ENCODE measurements around the gene ARL6IP4.

ARL6IP4 gene

DNA sequence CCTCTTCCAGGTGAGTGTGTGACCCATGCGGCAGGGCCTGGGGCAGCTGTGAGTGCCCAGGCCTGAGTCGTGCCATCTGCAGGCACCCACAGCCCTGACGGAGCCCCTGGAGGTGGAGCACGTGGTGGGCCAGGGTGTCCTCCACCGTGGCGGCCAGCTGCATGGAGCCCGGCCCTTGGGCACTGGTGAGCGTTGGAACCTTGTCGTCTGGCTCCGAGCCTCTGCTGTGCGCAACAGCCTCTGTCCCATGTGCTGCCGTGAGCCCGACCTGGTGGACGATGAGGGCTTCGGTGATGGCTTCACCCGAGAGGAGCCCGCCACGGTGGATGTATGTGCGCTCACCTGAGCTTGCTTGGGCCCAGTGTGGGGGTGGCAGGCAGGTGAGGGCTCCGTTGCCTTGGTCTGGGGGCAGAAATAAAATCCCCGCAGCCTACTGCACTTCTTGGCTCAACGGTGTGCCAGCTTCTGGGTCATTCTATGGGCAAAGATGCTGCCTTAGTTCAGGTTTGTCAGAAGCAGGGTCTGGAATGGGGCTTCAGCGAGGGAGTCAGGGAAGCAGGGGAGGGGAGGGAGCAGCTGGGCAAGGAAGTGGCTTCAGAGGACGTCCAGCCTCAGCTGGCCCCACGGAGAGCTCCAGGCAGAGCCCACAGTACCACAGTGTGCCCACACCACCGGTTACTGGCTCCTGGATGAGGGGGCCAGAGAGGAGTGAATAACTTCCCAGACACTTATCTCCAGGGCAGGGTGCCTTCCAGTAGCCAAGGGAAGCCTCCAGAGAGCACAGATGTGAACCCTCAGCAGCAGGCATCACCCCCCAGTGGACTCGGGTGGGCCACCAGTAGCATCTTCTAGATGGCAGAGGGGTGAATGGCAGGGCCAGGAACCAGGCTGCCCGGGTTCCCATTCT lies 1.2 kb upstream of the ARL6IP4 start:
- POLR2A ChIA-PET, result no interaction called here
- peak overlapping the region; percentile 48 to 94 (median 84) for H3K4me3 ChIP-seq (ENCODE audit: control insufficient read depth in 1 of 7, extremely low read depth in 1 of 7, insufficient read depth in 4 of 7, low read depth in 2 of 7, low read length in 6 of 7)
- WGBS (ENCODE audit: insufficient coverage), result 89% methylated on average over 19 of the region's 28 CpGs
- peaks cover 0 to 56% (median 25%) of the 10 kb centered on the region in 4 experiments for H3K36me3 ChIP-seq (ENCODE audit: control insufficient read depth in 4 of 4, insufficient read depth in 4 of 4, low read length in 3 of 4)
- no peak for DNase-seq
- CTCF ChIA-PET, result interaction anchor here (0.7 to 2.7 kb wide), 3 partner anchors 9 to 48 kb away, joined by 3 to 8 read pairs (median 3); no protein-coding TSS in a partner anchor
- H3K27ac ChIP-seq (ENCODE audit: insufficient read depth in 1 of 2, low read depth in 1 of 2, low read length in 2 of 2, poor library complexity in 1 of 2, severe bottlenecking in 2 of 2), result peak overlapping the region in 1 of 2 experiments; percentile 81
- no peaks in the 10 kb centered on the region for H3K27me3 ChIP-seq (replicated peaks in 2 of 5; ENCODE audit: control insufficient read depth in 4 of 5, insufficient read depth in 5 of 5, low read length in 4 of 5)
- no peaks in the 10 kb centered on the region for H3K9me3 ChIP-seq (ENCODE audit: control extremely low read depth in 1 of 5, control insufficient read depth in 4 of 5, insufficient read depth in 2 of 5, low read depth in 1 of 5, low read length in 4 of 5)
- peaks cover 3 to 79% (median 73%) of the 10 kb centered on the region in 4 experiments for H3K4me1 ChIP-seq (ENCODE audit: control extremely low read depth in 1 of 4, control insufficient read depth in 4 of 4, insufficient read depth in 4 of 4, low read length in 3 of 4)

- Histone ChIP-seq H3K4me1 (ENCODE audit: control extremely low read depth in 1 of 4, control insufficient read depth in 4 of 4, insufficient read depth in 4 of 4, low read length in 3 of 4) (peaks cover 3 to 83% (median 78%) of the 10 kb centered on the region in 4 experiments), H3K9me3 (ENCODE audit: control extremely low read depth in 1 of 5, control insufficient read depth in 4 of 5, insufficient read depth in 2 of 5, low read depth in 1 of 5, low read length in 4 of 5) (no peaks in the 10 kb centered on the region)
These were observed 636 bp upstream of the ARL6IP4 start for GRCh38 chr12:122979908-122980182.

GRCh38 chr12:122981036-122981471 lies 573 bp downstream of the ARL6IP4 start:
- no peaks in the 10 kb centered on the region for H3K9me3 ChIP-seq (ENCODE audit: control extremely low read depth in 1 of 5, control insufficient read depth in 4 of 5, insufficient read depth in 2 of 5, low read depth in 1 of 5, low read length in 4 of 5)
- peak overlapping the region; percentile 29 to 81 for H3K27ac ChIP-seq (ENCODE audit: insufficient read depth in 1 of 2, low read depth in 1 of 2, low read length in 2 of 2, poor library complexity in 1 of 2, severe bottlenecking in 2 of 2)
- DNase-seq, result peak in 1 of 3 donors; percentile 29
- ChIA-PET CTCF (interaction anchor here (1.0 to 2.7 kb wide), 2 partner anchors 11 to 42 kb away, joined by 3 to 8 read pairs; no protein-coding TSS in a partner anchor), POLR2A (no interaction called here)
- peaks cover 0 to 61% (median 29%) of the 10 kb centered on the region in 4 experiments for H3K36me3 ChIP-seq (ENCODE audit: control insufficient read depth in 4 of 4, insufficient read depth in 4 of 4, low read length in 3 of 4)
- H3K4me3 ChIP-seq (ENCODE audit: control insufficient read depth in 1 of 7, extremely low read depth in 1 of 7, insufficient read depth in 4 of 7, low read depth in 2 of 7, low read length in 6 of 7), result peak overlapping the region; percentile 48 to 94 (median 84)
- 0% methylated on average over 40 of the region's 40 CpGs for WGBS (ENCODE audit: insufficient coverage)
- no peaks in the 10 kb centered on the region for H3K27me3 ChIP-seq (replicated peaks in 2 of 5; ENCODE audit: control insufficient read depth in 4 of 5, insufficient read depth in 5 of 5, low read length in 4 of 5)
- H3K4me1 ChIP-seq (ENCODE audit: control extremely low read depth in 1 of 4, control insufficient read depth in 4 of 4, insufficient read depth in 4 of 4, low read length in 3 of 4), result peaks cover 3 to 82% (median 80%) of the 10 kb centered on the region in 4 experiments

More at GRCh38 chr12:122979908-122980182, 636 bp upstream of the ARL6IP4 start:
- Histone ChIP-seq H3K27ac (ENCODE audit: insufficient read depth in 1 of 2, low read depth in 1 of 2, low read length in 2 of 2, poor library complexity in 1 of 2, severe bottlenecking in 2 of 2) (peak overlapping the region in 1 of 2 experiments; percentile 81), H3K27me3 (replicated peaks in 2 of 5; ENCODE audit: control insufficient read depth in 4 of 5, insufficient read depth in 5 of 5, low read length in 4 of 5) (no peaks in the 10 kb centered on the region), H3K36me3 (ENCODE audit: control insufficient read depth in 4 of 4, insufficient read depth in 4 of 4, low read length in 3 of 4) (peaks cover 0 to 56% (median 25%) of the 10 kb centered on the region in 4 experiments), H3K4me3 (ENCODE audit: control insufficient read depth in 1 of 7, extremely low read depth in 1 of 7, insufficient read depth in 4 of 7, low read depth in 2 of 7, low read length in 6 of 7) (peak overlapping the region; percentile 48 to 94 (median 84))
- POLR2A ChIA-PET, result no interaction called here
- CTCF ChIA-PET, result interaction anchor here (2.7 kb wide), 1 partner anchor 9 kb away, joined by 8 read pairs; no protein-coding TSS in a partner anchor
- WGBS (ENCODE audit: insufficient coverage), result 16% methylated on average over 7 of the region's 7 CpGs
- no peak for DNase-seq

DNA sequence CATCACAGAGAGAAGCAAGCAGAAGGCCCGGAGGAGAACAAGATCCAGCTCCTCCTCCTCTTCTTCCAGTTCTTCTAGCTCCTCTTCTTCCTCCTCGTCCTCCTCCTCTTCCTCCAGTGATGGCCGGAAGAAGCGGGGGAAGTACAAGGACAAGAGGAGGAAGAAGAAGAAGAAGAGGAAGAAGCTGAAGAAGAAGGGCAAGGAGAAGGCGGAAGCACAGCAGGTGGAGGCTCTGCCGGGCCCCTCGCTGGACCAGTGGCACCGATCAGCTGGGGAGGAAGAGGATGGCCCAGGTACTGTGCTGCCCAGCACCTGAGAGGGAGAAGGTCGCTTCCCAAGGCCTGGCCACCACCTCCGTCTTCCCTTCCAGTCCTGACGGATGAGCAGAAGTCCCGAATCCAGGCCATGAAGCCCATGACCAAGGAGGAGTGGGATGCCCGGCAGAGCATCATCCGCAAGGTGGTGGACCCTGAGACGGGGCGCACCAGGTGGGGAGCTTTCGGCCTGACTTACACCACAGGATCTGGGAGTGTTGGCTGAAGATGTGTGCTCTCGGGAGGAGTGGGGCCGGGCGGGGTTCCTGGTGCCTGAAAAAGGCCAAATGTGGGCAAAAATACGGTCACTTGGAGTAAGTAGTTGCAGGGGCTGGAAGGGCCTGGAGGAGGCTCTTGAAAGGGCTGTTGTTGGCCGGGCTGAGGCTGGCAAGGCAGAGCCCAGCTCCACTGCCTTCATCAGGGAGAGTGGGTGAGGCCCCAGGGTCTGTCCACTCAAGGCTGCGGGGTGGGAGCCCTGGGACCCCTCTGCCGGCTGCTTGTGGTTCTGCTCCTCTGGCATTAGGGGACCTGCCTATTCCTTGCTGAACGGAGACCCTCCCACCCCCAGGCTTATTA lies 1.4 kb downstream of the ARL6IP4 start:
- peak overlapping the region; percentile 29 to 81 for H3K27ac ChIP-seq (ENCODE audit: insufficient read depth in 1 of 2, low read depth in 1 of 2, low read length in 2 of 2, poor library complexity in 1 of 2, severe bottlenecking in 2 of 2)
- H3K9me3 ChIP-seq (ENCODE audit: control extremely low read depth in 1 of 5, control insufficient read depth in 4 of 5, insufficient read depth in 2 of 5, low read depth in 1 of 5, low read length in 4 of 5), result no peaks in the 10 kb centered on the region
- DNase-seq, result no peak
- peaks cover 3 to 76% (median 72%) of the 10 kb centered on the region in 4 experiments for H3K4me1 ChIP-seq (ENCODE audit: control extremely low read depth in 1 of 4, control insufficient read depth in 4 of 4, insufficient read depth in 4 of 4, low read length in 3 of 4)
- peaks cover 0 to 61% (median 32%) of the 10 kb centered on the region in 4 experiments for H3K36me3 ChIP-seq (ENCODE audit: control insufficient read depth in 4 of 4, insufficient read depth in 4 of 4, low read length in 3 of 4)
- H3K27me3 ChIP-seq (replicated peaks in 2 of 5; ENCODE audit: control insufficient read depth in 4 of 5, insufficient read depth in 5 of 5, low read length in 4 of 5), result no peaks in the 10 kb centered on the region
- CTCF ChIA-PET, result interaction anchor here (1.0 to 2.7 kb wide), 5 partner anchors 11 to 251 kb away, joined by 3 to 8 read pairs (median 3); partner anchors contain the start of genes MPHOSPH9 and MTRFR
- peak overlapping the region; percentile 48 to 94 (median 84) for H3K4me3 ChIP-seq (ENCODE audit: control insufficient read depth in 1 of 7, extremely low read depth in 1 of 7, insufficient read depth in 4 of 7, low read depth in 2 of 7, low read length in 6 of 7)
- WGBS (ENCODE audit: insufficient coverage), result 71% methylated on average over 19 of the region's 25 CpGs
- POLR2A ChIA-PET, result no interaction called here

- peaks cover 0 to 61% (median 33%) of the 10 kb centered on the region in 4 experiments for H3K36me3 ChIP-seq (ENCODE audit: control insufficient read depth in 4 of 4, insufficient read depth in 4 of 4, low read length in 3 of 4)
- no peak for DNase-seq
- H3K4me3 ChIP-seq (ENCODE audit: control insufficient read depth in 1 of 7, extremely low read depth in 1 of 7, insufficient read depth in 4 of 7, low read depth in 2 of 7, low read length in 6 of 7), result peak overlapping the region in 3 of 7 experiments; percentile 84 to 94 (median 90)
- 81% methylated on average over 9 of the region's 11 CpGs for WGBS (ENCODE audit: insufficient coverage)
- H3K27me3 ChIP-seq (replicated peaks in 2 of 5; ENCODE audit: control insufficient read depth in 4 of 5, insufficient read depth in 5 of 5, low read length in 4 of 5), result no peaks in the 10 kb centered on the region
- no peaks in the 10 kb centered on the region for H3K9me3 ChIP-seq (ENCODE audit: control extremely low read depth in 1 of 5, control insufficient read depth in 4 of 5, insufficient read depth in 2 of 5, low read depth in 1 of 5, low read length in 4 of 5)
- peak overlapping the region in 1 of 2 experiments; percentile 19 for H3K27ac ChIP-seq (ENCODE audit: insufficient read depth in 1 of 2, low read depth in 1 of 2, low read length in 2 of 2, poor library complexity in 1 of 2, severe bottlenecking in 2 of 2)
- peaks cover 3 to 72% (median 67%) of the 10 kb centered on the region in 4 experiments for H3K4me1 ChIP-seq (ENCODE audit: control extremely low read depth in 1 of 4, control insufficient read depth in 4 of 4, insufficient read depth in 4 of 4, low read length in 3 of 4)
- ChIA-PET CTCF (interaction anchor here (1.0 to 1.4 kb wide), 4 partner anchors 13 to 250 kb away, joined by 3 read pairs; partner anchors contain the start of genes ABCB9, MPHOSPH9 and MTRFR), POLR2A (interaction anchor here (2.8 kb wide), 1 partner anchor 7 kb away, joined by 12 read pairs; the partner anchor contains the start of gene OGFOD2)
These were observed 2.0 kb downstream of the ARL6IP4 start for GRCh38 chr12:122982477-122982815.

GRCh38 chr12:122982963-122983788 lies 2.7 kb downstream of the ARL6IP4 start:
- no peak for DNase-seq
- H3K27me3 ChIP-seq (replicated peaks in 2 of 5; ENCODE audit: control insufficient read depth in 4 of 5, insufficient read depth in 5 of 5, low read length in 4 of 5), result no peaks in the 10 kb centered on the region
- peaks cover 0 to 55% (median 36%) of the 10 kb centered on the region in 4 experiments for H3K36me3 ChIP-seq (ENCODE audit: control insufficient read depth in 4 of 4, insufficient read depth in 4 of 4, low read length in 3 of 4)
- peak overlapping the region in 1 of 2 experiments; percentile 64 for H3K27ac ChIP-seq (ENCODE audit: insufficient read depth in 1 of 2, low read depth in 1 of 2, low read length in 2 of 2, poor library complexity in 1 of 2, severe bottlenecking in 2 of 2)
- H3K9me3 ChIP-seq (ENCODE audit: control extremely low read depth in 1 of 5, control insufficient read depth in 4 of 5, insufficient read depth in 2 of 5, low read depth in 1 of 5, low read length in 4 of 5), result no peaks in the 10 kb centered on the region
- CTCF ChIA-PET, result interaction anchor here (1.0 to 1.4 kb wide), 4 partner anchors 14 to 250 kb away, joined by 3 read pairs; partner anchors contain the start of genes ABCB9, MPHOSPH9 and MTRFR
- H3K4me3 ChIP-seq (ENCODE audit: control insufficient read depth in 1 of 7, extremely low read depth in 1 of 7, insufficient read depth in 4 of 7, low read depth in 2 of 7, low read length in 6 of 7), result peak overlapping the region in 3 of 7 experiments; percentile 4 to 29 (median 8)
- peaks cover 3 to 68% (median 66%) of the 10 kb centered on the region in 4 experiments for H3K4me1 ChIP-seq (ENCODE audit: control extremely low read depth in 1 of 4, control insufficient read depth in 4 of 4, insufficient read depth in 4 of 4, low read length in 3 of 4)
- 89% methylated on average over 17 of the region's 21 CpGs for WGBS (ENCODE audit: insufficient coverage)
- POLR2A ChIA-PET, result interaction anchor here (2.8 kb wide), 1 partner anchor 8 kb away, joined by 12 read pairs; the partner anchor contains the start of gene OGFOD2

All from common myeloid progenitor, CD34-positive (primary cell).